ENCODE measurements around the gene OXCT1.

- TF ChIP-seq ZFP36 (IDR thresholded peaks at IDR 0.05; ENCODE audit: borderline replicate concordance, partially characterized antibody), result no peak
- TF ChIP-seq ELK1 (IDR thresholded peaks at IDR 0.05; ENCODE audit: low read depth, low read length), result no peak
- TF ChIP-seq MAFK (IDR thresholded peaks at IDR 0.05; ENCODE audit: partially characterized antibody), result no peak
- no peak for TF ChIP-seq CHD4 (IDR thresholded peaks at IDR 0.05; ENCODE audit: borderline replicate concordance)
- no peak for TF ChIP-seq REST (IDR thresholded peaks at IDR 0.05)
- no peak for TF ChIP-seq CTCF (IDR thresholded peaks at IDR 0.05)
Measured at GRCh38 chr5:41682641-41683040, 187.6 kb downstream of the OXCT1 start.
